ENCODE data around the gene SLC27A3. TPM values are rescaled to one million over a fixed set of nuclear protein-coding genes. Genes with fewer than 3 reads are reported as not detected.

SLC27A3 gene
- total and polyA plus RNA-seq, 9 of the 15 experiments (the other 6 are each of a cell fraction or from before 2014, with no cell fraction given) = 0.57 to 5.2 (median 2.8) TPM

DNA sequence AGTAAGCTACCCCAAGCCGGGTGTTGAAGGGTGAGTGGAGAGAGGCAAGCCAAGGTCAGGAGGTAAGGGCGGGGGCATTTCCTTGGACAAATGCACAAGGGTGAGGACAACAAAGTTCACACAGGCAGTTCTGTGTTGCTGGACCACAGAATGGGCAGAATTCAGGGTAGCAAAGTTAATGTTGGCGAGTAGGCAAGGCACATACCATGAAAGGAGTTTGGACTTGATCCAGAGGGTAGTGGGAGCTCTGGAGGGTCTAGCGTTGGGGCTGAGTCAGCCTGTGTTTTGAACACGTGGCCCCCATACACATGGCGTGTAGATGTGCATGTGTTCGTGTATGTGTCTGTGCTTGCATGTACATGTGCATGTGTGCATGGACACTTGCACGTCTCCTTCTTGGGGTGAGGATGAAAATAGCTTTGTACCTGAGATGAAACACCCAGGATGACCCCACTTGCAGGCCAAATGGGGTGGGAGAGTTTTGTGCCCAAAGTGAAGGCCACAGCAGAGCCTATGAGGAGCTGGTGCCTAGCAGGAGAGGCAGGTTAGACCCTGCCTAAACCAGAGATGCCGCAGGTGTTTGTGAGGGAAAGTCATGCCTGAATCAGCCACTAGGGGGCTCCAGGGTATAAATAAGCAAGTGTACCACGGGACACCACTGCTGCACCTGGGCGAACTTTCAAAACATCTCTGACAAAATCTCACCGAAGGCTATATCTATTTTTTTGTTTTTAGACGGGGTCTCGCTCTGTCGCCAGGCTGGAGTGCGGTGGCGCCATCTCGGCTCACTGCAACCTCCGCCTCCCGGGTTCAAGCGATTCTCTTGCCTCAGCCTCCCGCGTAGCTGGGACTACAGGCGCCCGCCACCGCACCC is 21.8 kb downstream of the SLC27A3 start (continued):
- 0 out of 4 replicates have a peak, but pooled peaks of 1 of the 2 experiments have one; percentile 12 for TF ChIP-seq MAZ (CRISPR knock-in tag; conservative IDR thresholded peaks at IDR 0.05 in 1 of 2, IDR thresholded peaks at IDR 0.05 in 1 of 2)

DNA sequence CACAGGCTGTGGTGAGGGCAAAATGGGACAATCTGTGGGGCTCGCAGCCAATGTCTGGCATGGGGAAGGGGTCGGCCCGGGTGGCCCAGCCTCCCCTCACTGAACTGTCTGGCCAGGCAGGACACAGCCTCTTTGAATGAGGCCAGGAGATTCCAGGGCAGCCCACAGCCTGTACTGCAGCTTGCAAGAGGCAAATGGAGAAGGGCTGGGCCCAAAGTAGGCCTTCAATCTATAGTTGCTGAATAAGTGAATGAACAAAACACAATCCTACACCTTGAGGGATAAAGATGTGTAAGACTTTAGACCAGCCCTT is 23.2 kb downstream of the SLC27A3 start:
- H3K79me2 ChIP-seq (ENCODE audit: control insufficient read depth, insufficient read depth, low read length) = no peaks in the 10 kb centered on the region
- FAIRE-seq (no peak), DNase-seq (ENCODE audit: extremely low read depth in 1 of 4, low spot score in 3 of 4) (no peak), ATAC-seq (no peak)
- no peaks in the 10 kb centered on the region for H4K20me1 ChIP-seq (replicated peaks; ENCODE audit: control insufficient read depth, insufficient read depth, low read length)
- no peak overlapping the region for H2AFZ ChIP-seq (ENCODE audit: low read depth, low read length)
- H3K27ac ChIP-seq (ENCODE audit: extremely low read depth, low read depth, low read length) = no peak overlapping the region
- no peak overlapping the region for H3K4me3 ChIP-seq
- ChIA-PET POLR2A (interaction anchor here (2.1 kb wide), 1 partner anchor 192 kb away, joined by 13 read pairs; the partner anchor contains the start of gene RPS27), CTCF (ENCODE audit: low intra/inter-chr PET ratio) (interaction anchor here (0.7 kb wide), 1 partner anchor 189 kb away, joined by 3 read pairs; no protein-coding TSS in a partner anchor)
- no peak overlapping the region for H3K9ac ChIP-seq (ENCODE audit: insufficient read depth in 1 of 2, low read depth in 2 of 2, low read length in 2 of 2)
- intact Hi-C loops (cut with micrococcal nuclease) = loop anchor here (5.0 kb wide), 2 partner anchors 124 to 169 kb away; partner anchors contain the start of genes CREB3L4 and GATAD2B
- H3K4me2 ChIP-seq (ENCODE audit: insufficient read depth, low read length) = no peak overlapping the region
- H3K27me3 ChIP-seq (ENCODE audit: control insufficient read depth in 2 of 2, insufficient read depth in 2 of 2, low read length in 2 of 2) = no peaks in the 10 kb centered on the region
- WGBS (ENCODE audit: insufficient coverage, low coverage, missing lambda C conversion rate) = 53% methylated on average over 3 of the region's 3 CpGs
- in situ Hi-C loops (cut with MboI) = loop anchor here (5.0 kb wide), 1 partner anchor 189 kb away; the partner anchor contains the start of gene RAB13
- no peaks in the 10 kb centered on the region for H3K9me3 ChIP-seq (replicated peaks; ENCODE audit: control insufficient read depth, insufficient read depth, low read depth, low read length)
- no peaks in the 10 kb centered on the region for H3K9me1 ChIP-seq (ENCODE audit: control insufficient read depth, insufficient read depth, low read length)
- H3K36me3 ChIP-seq (ENCODE audit: control insufficient read depth, insufficient read depth, low read length) = no peaks in the 10 kb centered on the region
- BruUV-seq (replicated peaks) = no TSS peak
- peaks cover 0 to 37% of the 10 kb centered on the region in 2 experiments; a peak in 3 of 5 replicates for H3K4me1 ChIP-seq (replicated peaks in 1 of 2; ENCODE audit: control insufficient read depth in 2 of 2, insufficient read depth in 2 of 2, low read length in 2 of 2)
- TF ChIP-seq, protein P1, sequence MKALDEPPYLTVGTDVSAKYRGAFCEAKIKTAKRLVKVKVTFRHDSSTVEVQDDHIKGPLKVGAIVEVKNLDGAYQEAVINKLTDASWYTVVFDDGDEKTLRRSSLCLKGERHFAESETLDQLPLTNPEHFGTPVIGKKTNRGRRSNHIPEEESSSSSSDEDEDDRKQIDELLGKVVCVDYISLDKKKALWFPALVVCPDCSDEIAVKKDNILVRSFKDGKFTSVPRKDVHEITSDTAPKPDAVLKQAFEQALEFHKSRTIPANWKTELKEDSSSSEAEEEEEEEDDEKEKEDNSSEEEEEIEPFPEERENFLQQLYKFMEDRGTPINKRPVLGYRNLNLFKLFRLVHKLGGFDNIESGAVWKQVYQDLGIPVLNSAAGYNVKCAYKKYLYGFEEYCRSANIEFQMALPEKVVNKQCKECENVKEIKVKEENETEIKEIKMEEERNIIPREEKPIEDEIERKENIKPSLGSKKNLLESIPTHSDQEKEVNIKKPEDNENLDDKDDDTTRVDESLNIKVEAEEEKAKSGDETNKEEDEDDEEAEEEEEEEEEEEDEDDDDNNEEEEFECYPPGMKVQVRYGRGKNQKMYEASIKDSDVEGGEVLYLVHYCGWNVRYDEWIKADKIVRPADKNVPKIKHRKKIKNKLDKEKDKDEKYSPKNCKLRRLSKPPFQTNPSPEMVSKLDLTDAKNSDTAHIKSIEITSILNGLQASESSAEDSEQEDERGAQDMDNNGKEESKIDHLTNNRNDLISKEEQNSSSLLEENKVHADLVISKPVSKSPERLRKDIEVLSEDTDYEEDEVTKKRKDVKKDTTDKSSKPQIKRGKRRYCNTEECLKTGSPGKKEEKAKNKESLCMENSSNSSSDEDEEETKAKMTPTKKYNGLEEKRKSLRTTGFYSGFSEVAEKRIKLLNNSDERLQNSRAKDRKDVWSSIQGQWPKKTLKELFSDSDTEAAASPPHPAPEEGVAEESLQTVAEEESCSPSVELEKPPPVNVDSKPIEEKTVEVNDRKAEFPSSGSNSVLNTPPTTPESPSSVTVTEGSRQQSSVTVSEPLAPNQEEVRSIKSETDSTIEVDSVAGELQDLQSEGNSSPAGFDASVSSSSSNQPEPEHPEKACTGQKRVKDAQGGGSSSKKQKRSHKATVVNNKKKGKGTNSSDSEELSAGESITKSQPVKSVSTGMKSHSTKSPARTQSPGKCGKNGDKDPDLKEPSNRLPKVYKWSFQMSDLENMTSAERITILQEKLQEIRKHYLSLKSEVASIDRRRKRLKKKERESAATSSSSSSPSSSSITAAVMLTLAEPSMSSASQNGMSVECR (CRISPR knock-in tag; IDR thresholded peaks at IDR 0.05) = no peak
- TF ChIP-seq RFX7 (CRISPR knock-in tag; IDR thresholded peaks at IDR 0.05) (no peak), ZNF778 (CRISPR knock-in tag; IDR thresholded peaks at IDR 0.05) (no peak), SMARCE1 (IDR thresholded peaks at IDR 0.05) (no peak), ZNF324 (CRISPR knock-in tag; IDR thresholded peaks at IDR 0.05) (no peak)
- TF ChIP-seq, protein P2, sequence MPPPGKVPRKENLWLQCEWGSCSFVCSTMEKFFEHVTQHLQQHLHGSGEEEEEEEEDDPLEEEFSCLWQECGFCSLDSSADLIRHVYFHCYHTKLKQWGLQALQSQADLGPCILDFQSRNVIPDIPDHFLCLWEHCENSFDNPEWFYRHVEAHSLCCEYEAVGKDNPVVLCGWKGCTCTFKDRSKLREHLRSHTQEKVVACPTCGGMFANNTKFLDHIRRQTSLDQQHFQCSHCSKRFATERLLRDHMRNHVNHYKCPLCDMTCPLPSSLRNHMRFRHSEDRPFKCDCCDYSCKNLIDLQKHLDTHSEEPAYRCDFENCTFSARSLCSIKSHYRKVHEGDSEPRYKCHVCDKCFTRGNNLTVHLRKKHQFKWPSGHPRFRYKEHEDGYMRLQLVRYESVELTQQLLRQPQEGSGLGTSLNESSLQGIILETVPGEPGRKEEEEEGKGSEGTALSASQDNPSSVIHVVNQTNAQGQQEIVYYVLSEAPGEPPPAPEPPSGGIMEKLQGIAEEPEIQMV (tag; conservative IDR thresholded peaks at IDR 0.05; ENCODE audit: low read depth) = no peak

Measured in K562 (cell line).